ENCODE results near the gene ST3GAL2.

- no peak for TF ChIP-seq CTCF (IDR thresholded peaks at IDR 0.05; ENCODE audit: insufficient read depth, low read length, poor library complexity, severe bottlenecking)
- no peak for TF ChIP-seq EZH2phosphoT487 (conservative IDR thresholded peaks at IDR 0.05; ENCODE audit: low read length)
Observed at GRCh38 chr16:70364399-70364798, 74.5 kb downstream of the ST3GAL2 start.
